MV-4-11 (cell line): ENCODE results near the gene RGS9.
A peak's percentile ranks its signal among the peaks of the same experiment; 100 is the strongest.
"Not testable (repeated sequence)": the region's sequence is repeated elsewhere in the genome, so short reads cannot be mapped to it uniquely, and the experiment has no call there.

Experiments used
- DNase-seq: peaks from one replicate; lab custom pipeline; 2025; lab: John Stamatoyannopoulos, UW

RGS9 gene

DNA sequence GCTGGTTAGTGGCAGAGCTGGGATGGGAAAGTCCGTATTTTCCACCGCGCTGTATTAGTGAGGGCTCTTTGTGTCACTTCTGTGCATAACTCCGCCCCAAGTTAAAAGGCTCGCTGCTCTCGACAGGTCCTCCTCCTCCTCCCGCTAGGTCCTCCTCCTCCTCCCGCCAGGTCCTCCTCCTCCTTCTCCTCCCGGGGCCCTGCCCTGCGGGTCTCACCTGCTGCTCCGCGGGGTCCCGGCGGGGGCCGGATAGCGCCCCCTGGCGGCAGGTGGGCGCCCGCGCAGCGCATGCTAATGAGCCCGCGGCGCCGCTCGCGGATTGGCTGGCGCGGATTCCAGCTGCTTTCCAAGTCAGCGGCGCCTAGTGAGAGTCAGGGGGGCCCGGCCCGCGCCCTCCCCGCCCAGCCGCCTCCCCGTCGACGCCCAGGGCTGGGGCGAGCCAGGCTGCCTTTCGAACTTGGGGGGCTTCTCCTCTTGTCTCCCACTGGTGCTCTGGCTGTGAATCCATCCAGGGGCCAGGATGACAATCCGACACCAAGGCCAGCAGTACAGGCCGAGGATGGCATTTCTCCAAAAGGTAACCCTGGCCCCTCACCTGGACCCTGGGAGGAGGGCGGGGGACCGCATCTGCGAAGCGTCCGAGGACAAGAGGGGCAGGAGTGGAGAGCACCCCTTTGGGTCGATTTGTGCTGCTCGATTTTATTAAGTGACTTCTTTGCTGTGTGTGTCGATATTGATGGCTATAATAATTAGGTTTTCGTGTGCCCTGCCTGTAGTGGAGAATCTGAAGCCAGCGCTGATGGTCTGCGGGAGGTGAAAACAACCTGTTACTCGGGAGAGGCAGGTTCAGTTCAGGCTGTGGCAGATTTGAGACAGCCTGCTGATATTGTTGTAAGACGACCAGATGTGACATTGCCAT lies at the start of gene RGS9:
RGS9 (plus strand) TSS at position 350 of the 919 bp plus-strand sequence; CDS start at position 521, 171 bp downstream.
- peak; percentile 17 for DNase-seq

DNA sequence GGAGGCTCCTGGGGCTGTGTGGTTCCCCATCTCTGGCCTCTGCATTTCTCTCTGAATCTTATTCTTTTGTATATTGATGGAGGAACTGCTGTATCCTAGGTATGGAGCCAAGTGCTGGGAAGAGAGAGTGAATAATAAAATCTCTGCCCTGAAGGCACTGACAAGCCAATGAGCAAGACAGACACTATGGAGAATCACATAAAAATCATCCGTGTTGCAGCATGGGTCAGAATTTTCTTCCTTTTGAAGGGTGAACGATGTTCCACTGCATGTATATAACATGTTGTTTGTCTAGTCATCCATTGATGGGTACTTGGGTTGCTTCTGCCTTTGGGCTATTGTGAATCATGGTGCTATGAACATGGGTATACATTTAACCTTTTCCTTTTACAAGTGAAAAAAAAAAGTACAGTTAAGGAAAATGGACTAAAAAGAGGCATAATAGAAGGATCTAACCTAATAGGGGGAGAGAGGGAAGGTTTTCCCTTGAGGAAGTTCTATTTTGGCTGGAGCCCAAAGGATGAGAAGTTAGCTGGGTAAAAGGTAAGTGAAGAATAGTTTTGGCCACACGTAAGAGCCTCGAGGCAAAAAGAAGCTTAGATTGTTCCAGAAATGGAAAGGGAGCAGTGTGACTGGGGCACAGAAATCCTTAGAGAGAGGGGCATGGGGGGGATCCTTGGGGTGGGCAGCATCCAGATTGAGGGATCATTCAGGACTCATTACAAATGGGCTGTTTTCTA lies 48.4 kb upstream of the RGS9 start:
- no peak for DNase-seq

DNA sequence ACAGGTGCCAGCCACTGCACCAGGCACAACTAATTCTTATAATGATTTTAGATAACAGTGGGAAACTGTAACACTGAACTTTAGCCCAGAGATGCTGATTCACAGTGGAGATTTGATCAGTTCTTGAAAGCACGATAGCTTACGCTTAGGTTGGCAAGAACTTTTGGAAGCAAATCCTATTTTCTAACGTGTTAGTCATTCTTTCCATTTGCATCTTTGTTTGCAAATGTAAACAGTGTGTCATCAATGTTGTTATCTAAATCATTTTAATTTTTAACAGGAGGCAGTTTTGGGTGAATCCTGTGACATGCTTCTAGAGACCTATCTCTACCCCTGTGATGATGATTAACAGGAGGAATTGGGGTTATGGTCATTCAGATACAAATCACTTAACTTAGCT lies 44.9 kb upstream of the RGS9 start:
- no peak for DNase-seq

DNA sequence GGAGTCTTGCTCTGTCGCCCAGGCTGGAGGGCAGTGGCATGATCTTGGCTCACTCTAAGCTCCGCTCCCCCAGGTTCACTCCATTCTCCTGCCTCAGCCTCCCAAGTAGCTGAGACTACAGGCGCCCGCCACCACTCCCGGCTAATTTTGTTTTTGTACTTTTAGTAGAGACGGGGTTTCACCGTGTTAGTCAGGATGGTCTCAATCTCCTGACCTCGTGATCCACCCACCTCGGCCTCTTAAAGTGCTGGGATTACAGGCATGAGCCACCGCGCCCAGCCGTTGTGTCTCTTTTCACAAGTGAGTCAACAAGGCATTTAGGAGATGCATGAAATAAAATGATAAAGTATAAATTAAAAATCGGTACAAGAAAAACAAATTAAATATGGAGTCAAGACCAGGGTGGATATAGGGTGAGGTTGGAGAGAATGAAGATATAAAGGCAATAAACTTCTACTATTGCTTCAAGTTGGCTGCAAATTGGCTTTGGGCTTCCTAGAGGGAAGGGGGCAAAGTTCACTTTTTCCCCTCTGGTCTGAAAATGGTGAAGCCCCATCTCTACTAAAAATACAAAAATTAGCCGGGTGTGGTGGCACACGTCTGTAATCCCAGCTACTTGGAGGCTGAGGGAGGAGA lies 44.3 kb upstream of the RGS9 start:
- DNase-seq = not testable (repeated sequence)

DNA sequence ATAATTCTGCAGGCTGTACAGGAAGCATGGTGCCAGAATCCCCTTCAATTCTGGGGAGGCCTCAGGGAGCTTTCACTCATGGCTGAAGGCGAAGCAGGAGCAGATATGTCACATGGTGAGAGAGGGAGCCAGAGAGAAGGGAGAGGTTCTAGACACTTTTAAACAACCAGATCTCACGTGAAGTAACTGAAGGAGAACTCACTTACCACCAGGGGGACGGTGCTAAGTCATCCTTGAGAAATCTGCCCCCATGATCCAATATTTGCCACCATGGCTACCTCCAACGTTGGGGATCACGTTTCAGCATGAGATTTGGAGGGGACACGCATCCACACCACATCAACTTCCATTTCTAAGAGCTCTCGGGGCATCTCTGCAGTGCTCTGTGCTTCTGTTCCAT lies 43.2 kb upstream of the RGS9 start:
- no peak for DNase-seq

DNA sequence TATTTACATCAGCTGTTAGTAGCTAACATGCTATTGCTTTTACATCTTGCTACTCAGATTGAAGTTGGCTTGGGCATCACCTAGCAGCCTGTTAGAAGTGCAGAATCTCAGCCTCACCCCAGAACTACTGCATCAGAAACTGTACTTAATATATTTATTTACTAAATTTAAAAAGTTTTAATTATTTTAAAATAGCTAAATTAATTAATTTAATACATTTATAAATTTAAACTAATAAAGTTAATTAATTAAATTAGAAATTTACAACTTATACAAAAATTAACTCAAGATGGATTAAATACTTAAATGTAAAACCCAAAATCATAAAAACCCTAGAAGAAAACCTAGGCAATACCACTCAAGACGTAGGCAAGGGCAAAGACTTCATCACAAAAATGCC lies 41.7 kb upstream of the RGS9 start:
- DNase-seq = no peak

DNA sequence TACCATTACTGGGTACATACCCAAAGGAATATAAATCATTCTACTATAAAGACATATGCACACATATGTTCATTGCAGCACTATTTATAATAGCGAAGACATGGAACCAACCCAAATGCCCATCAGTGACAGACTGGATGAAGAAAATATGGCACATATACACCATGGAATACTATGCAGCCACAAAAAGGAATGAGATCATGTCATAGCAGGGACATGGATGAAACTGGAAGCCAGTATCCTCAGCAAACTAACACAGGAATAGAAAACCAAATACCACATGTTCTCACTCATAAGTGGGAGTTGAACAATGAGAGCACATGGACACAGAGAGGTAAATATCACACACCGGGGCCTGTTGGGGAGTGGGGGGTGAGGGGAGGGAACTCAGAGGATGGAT lies 40.8 kb upstream of the RGS9 start:
- DNase-seq = not testable (repeated sequence)

DNA sequence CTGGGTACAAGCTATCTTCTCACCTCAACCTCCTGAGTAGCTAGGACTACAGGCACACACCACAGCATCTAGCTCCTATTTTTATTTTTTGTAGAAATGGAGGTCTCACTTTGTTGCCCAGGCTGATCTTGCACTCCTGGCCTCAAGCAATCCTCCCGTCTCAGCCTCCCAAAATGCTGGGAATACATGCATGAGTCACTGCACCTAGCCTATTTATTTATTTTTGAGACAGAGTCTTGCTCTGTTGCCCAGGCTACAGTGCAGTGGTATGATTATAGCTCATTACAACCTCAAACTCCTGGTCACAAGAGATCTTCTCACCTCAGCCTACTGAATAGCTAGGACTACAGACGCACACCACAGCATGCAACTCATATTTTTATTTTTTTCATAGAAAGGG lies 40.1 kb upstream of the RGS9 start:
- no peak for DNase-seq

DNA sequence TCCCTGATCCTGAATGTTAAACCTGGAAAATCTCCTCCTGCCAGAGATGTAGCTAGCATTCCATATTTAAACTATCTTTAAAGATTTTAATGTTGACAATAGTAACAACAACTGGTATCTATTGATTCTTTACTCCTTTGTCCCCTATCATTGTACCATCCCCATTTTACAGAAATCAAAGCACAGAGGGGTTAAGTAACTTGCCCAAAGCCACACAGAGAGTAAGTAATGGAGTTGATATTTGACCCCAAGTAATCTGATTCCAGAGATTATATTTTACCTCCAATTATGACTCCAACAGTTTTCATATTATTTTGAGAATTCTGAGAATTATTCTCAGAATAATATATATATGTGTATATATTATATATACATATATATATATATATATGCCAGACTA lies 37.7 kb upstream of the RGS9 start:
- no peak for DNase-seq

DNA sequence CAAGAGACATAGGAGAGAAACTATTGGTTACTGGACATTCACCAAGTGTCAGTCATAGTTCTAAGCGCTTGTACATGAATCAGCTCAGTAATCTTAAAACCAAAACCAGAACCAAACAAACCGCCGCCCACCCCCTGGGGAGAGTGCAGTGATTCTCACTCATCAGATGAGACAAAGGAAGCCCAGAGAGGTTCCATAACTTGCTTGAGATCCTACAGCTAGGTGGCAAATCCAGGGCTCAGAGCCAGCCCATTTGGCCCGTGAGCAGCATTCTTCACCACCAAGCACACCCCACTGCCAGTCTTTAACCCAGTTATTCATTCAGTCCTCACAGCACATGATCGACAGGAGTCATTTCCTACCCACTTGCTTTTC lies 37.2 kb upstream of the RGS9 start:
- DNase-seq = peak; percentile 58

DNA sequence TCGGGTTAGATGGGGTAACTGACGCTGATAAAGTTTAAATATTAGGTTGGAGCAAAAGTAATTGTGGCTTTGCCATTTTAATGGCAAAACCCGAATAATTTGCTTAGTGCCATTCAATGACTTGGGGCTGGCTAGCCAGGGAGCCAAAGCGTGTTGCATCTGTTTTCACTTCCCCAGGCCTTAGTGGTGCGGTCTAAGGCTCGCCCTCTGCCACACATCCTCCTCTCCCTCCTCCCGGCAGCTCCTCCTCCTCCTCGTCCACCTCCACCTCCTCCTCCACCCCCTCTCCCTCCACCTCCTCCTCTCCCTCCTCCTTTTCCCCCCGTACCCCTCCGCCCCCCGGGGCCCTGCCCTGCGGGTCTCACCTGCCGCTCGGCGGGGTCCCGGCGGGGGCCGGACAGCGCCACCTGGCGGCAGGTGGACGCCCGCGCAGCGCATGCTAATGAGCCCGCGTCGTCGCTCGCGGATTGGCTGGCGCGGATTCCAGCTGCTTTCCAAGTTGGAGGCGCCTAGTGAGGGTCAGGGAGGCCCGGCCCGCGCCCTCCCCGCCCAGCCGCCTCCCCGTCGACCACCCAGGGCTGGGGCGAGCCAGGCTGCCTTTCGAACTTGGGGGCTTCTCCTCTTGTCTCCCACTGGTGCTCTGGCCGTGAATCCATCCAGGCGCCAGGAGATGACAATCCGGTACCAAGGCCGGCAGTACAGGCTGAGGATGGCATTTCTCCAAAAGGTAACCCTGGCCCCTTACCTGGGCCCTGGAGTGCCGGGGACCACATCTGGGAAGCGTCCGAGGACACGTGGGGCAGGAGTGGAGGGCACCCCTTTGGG lies 36.6 kb upstream of the RGS9 start:
- DNase-seq = peak; percentile 80

DNA sequence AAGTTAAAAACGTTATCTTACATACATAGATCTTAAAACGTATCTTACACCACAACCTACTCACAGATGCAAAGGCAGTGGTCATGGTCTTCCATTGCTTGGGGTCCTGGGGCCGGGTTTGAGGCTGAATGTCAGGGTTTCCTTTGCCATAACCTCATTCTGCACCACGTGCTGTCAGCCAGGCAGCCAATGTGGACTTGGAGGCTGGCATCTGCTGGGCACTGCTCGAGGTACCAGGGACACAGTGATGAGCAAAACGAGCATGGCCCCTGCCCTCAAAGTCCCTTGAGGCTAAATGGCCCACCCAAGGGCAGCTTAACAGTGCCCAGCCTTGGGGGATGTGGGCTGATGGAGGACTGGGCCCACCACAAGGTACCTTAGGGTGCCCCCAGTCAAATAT lies 35.8 kb upstream of the RGS9 start:
- DNase-seq = no peak

DNA sequence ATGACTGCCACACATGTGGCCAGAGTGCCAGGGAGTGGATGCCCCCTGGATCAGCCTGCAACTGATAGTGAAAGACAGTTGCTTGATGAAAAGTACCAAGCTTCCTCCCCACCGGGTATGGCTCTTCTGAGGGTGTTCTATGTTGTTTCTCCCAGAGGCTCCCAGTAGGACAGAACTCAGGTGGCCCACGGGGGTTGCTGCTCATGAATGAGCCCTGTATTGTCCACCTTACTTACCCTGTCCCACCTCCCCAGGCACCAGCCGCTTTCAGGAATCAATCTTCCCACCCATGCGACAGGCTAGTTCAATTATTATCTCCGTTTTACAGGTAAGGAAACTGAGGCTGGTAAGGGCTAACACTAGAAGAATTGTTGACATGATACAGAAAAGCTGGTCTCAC lies 34.9 kb upstream of the RGS9 start:
- DNase-seq = no peak

DNA sequence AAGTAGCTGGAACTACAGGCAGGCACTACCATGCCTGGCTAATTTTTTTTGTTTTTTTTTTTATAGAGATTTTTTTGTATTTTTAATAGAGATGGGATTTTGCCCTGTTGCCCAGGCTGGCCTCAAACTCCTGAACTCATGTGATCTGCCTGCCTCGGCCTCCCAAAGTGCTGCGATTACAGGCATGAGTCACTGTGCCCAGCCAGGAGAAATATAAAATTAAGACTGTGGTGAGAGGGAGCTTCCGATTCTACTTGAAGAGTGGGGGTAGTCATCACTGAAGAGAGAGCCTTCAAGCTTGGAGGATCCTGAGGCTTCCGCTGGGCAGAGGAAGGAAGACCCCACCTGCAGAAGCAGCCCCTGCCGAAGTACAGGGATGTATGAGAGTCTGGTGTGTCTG lies 34.4 kb upstream of the RGS9 start:
- DNase-seq = peak; percentile 41

DNA sequence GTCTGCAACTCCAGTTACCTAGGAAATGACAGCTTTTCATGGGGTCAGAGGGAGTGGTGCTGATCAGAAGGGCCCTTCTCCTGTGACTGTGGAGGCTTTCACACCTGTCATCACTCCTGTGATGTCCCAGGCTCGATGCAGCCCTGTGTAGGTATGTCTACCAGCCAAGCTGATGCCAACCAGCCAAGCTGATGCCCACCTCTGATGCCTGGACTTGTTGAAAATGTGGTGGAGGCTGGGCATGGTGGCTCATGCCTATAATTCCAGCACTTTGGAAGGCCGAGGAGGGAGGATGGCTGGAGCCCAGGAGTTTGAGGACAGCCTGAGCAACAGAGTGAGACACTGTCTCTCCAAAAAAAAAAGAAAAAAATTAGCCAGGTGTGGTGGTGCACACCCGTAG lies 33.7 kb upstream of the RGS9 start:
- no peak for DNase-seq

DNA sequence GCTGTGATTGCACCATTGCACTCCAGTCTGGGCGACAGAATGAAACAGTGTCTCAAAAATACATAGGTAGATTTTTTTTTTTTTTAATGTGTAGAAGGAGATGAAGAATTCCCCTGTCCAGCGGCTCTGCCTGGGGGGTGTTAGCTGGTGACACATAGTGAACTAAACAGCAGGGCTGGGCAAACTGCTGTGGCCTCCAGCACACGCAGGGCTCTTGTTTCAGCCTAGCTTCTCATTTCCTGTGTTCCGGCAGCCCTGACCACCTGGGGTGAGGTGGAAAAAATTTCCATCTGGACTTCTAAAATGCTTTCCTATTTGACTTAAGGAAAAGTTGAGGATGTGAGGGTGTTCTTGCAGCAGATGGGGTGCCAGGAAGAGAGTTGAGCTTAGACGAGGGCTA lies 33.3 kb upstream of the RGS9 start:
- no peak for DNase-seq

DNA sequence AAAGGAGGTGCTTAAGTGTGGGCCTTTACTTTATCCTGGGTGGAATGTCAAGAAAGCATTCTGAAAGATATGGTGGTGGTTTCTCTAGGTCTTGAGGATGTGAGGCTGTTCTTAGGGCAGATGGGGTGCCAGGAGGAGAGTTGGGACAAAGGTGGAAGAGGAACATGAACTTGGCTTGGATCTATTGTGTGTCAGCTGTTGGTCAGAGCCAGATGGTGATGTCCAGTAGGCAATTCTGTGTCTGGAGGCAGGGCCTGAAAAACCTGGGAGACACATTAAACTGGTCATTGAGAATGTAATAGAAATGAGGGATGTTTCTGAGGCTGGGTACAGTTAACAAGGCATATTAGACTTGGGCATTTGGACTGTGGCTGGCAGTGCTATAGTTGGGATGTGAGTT lies 32.6 kb upstream of the RGS9 start:
- DNase-seq = no peak

DNA sequence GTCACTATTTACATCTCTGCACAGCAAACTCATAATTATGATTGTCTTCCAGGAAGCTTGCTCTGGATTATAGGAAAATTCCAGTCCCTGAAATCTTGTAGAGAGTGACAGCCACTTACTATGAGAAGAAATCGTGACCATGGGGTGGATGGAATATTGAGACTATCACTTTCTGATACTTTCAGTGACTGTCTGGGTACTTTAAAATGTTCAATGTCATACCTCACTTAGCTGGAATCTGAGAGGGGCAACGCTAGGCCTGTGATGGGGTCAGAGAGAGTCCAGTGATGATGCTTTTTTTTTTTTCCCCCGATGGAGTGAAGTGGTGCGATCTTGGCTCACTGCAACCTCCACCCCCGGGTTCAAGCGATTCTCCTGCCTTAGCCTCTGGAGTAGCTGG lies 32.2 kb upstream of the RGS9 start:
- DNase-seq = no peak

DNA sequence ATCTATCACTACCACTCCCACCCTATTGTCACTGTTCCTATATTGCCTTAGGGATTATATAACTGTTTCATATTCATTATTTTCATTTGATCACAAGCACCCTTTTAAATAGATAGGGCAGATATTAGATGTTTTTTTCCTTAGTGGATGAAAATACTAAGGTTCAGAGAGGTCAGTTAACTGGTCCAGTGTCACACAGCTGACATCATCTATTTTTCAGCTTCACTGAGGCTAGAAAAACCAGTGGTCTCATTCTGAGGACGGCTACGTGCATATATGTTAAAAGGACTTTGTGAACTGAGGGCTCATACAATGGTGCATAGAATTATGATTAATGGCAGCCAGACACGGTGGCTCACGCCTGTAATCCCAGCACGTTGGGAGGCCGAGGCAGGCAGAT lies 29.0 kb upstream of the RGS9 start:
- DNase-seq = no peak

DNA sequence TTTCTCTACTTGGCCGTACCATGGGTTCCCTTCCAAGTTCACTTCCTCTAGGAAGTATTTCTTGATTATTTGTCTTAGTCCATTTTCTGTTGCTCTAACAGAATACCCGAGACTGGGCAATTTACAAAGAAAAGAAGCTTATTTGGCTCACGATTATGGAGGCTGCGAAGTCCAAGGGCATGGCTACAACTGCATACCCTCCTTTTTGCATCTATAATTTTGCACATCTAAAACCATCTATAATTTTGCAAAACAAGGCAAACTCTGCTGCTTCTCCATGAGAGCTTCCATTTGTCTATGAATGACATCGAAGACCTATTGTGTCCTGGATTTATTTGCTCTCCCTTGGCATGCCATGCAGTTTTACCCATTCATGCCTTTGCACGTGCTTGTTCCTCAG lies 27.6 kb upstream of the RGS9 start:
- DNase-seq = no peak

DNA sequence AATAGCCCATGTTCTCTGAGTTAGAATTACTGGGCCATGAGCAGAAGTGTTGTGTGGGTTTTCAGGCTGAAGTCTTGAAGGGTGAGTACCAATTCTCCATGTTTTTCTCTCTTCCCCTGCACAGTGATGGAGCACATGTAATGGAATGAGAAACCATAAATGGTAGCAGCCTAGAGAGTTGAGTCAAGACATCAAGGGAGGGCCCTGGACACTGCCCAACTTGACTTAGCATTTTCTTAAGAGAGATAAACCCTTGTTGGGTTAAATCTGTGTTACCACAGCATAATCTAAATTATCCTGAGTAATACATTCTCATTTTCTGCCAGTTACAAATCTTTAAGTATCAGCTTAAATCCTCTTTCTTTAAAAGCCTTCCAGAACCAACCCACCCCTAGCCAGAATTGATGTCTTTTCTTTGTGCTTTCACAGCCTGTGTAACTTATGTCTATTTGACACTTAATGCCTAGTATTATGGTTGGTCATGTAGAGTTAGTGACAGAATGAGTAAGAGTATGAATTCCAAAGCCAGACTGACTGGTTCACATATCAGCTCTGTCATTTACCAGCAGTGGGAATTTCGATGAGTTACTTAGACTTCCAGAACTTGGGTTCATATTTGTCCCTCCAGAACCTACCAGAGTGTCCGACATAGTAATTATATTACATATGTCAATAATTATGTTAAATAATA lies 27.0 kb upstream of the RGS9 start:
- no peak for DNase-seq
